WERI-Rb-1 (cell line): ENCODE measurements around the gene SBNO2.

Source experiments
- DNase-seq: peaks from one replicate; pipeline ENCODE4 v3.0.0-alpha.2; 2020
- H3K27ac ChIP-seq: fragments of 250-450 bp; sonication (Bioruptor Pico); 2 replicates; pipeline ENCODE4 v1.5.1; 2020; ENCODE audit warnings: mild to moderate bottlenecking, moderate library complexity
- H3K27me3 ChIP-seq: fragments of 250-450 bp; sonication (Bioruptor Pico); 2 replicates; pipeline ENCODE4 v1.5.1; 2021; ENCODE audit warnings: mild to moderate bottlenecking, low read depth, moderate library complexity; ENCODE audit not compliant: insufficient read depth, severe bottlenecking
- H3K36me3 ChIP-seq: fragments of 250-450 bp; sonication (Bioruptor Pico); 2 replicates; pipeline ENCODE4 v1.5.1; 2020; ENCODE audit warnings: mild to moderate bottlenecking, moderate library complexity
- H3K4me3 ChIP-seq: 2 replicates; pipeline ENCODE4 v1.5.1; 2011; ENCODE audit warnings: low read depth, mild to moderate bottlenecking, control low read depth, low read length
- H3K9me3 ChIP-seq: fragments of 250-450 bp; sonication (Bioruptor Pico); 2 replicates; pipeline ENCODE4 v1.5.1; 2021; ENCODE audit warnings: mild to moderate bottlenecking, moderate library complexity; ENCODE audit not compliant: severe bottlenecking
- TF ChIP-seq, protein P1 (sequence below): IDR thresholded peaks from 2 replicates; pipeline ENCODE4 v1.5.1; 2011; ENCODE audit warnings: low read depth, mild to moderate bottlenecking, control low read depth, inconsistent platforms, low read length

SBNO2 gene

DNA sequence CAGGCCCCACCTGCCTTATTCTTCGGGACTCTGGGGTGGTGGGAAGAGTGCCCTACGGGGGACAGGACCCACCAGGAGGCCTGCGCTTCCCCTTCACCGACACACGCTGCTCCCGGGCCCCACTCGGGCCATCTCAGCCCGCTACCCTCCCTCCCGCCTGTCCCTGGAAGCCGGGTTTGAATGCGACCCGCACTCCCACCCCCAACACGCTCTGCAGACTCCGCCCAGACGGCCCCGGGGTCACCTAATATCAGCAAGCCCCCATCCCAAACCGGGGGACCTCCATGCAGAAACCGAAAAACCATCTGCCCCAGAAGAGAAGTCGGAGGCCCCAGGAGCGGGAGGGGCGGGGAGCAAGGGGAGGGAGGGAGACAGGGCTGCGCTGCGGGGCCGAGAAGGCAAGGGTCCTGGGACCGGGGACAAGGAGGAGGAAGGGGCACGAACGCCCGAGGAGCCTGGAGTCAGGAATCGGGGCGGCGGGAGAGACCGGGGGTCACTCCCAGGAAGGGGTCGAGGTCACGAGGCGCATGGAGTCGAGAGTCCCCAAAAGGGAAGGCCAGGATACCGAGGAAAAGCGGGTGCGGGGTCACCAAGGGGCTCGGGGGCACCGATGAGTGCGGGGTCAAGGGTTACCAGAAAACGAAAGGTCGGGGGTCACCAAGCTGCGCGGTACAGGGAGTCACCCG lies 766 bp downstream of the SBNO2 start:
- DNase-seq, result no peak
- H3K9me3 ChIP-seq, result no peaks in the 10 kb centered on the region
- no peaks in the 10 kb centered on the region for H3K27me3 ChIP-seq
- TF ChIP-seq, protein P1, sequence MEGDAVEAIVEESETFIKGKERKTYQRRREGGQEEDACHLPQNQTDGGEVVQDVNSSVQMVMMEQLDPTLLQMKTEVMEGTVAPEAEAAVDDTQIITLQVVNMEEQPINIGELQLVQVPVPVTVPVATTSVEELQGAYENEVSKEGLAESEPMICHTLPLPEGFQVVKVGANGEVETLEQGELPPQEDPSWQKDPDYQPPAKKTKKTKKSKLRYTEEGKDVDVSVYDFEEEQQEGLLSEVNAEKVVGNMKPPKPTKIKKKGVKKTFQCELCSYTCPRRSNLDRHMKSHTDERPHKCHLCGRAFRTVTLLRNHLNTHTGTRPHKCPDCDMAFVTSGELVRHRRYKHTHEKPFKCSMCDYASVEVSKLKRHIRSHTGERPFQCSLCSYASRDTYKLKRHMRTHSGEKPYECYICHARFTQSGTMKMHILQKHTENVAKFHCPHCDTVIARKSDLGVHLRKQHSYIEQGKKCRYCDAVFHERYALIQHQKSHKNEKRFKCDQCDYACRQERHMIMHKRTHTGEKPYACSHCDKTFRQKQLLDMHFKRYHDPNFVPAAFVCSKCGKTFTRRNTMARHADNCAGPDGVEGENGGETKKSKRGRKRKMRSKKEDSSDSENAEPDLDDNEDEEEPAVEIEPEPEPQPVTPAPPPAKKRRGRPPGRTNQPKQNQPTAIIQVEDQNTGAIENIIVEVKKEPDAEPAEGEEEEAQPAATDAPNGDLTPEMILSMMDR, result no peak
- H3K27ac ChIP-seq, result peak overlapping the region; percentile 63
- H3K36me3 ChIP-seq, result no peaks in the 10 kb centered on the region; the same call in 1 of the 2 replicates
- peak overlapping the region; percentile 68 for H3K4me3 ChIP-seq

DNA sequence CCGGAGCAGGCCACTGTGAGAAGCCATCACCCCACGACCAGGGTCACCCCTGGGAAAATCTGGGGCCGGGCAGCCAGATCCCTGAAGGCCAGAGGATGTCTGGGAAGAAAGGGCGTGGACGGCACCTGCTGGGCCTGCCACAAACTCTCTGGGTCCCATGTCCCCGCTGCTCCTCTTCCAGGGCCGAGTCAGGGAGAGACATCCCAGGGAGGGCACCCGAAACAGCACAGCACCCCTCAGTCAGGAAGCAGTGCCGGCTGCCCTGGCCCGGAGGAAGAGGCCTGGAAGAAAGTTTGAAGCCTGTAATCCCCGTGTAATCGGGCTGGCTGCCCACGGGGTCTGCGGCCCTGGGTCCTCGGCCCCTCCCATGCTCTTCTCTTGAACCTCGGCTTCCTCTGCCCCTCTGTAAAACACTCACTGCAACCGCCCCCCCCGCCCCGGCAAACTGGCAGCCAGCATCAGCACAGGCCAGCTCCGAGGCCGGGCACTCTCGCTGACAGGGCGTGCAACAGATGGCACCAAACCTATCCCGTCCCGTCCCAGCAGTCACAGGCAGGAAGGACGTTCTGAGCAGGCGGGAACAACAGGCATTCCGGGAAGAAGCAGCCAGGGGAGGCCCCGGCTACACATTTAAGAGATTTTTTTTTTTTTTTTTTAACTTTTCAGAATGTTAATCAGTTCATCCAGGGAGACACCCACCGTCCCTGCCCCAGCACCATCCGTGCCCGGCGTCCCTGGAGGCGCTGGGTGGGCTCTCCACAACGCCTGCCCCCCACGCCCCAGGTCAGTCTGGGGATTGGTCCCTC lies 1.5 kb downstream of the SBNO2 start:
- TF ChIP-seq, protein P1, result no peak
- Histone ChIP-seq H3K27me3 (no peaks in the 10 kb centered on the region), H3K27ac (peak overlapping the region; percentile 63), H3K36me3 (no peaks in the 10 kb centered on the region; the same call in 1 of the 2 replicates), H3K9me3 (no peaks in the 10 kb centered on the region), H3K4me3 (peak overlapping the region; percentile 68)
- peak; percentile 42 for DNase-seq

DNA sequence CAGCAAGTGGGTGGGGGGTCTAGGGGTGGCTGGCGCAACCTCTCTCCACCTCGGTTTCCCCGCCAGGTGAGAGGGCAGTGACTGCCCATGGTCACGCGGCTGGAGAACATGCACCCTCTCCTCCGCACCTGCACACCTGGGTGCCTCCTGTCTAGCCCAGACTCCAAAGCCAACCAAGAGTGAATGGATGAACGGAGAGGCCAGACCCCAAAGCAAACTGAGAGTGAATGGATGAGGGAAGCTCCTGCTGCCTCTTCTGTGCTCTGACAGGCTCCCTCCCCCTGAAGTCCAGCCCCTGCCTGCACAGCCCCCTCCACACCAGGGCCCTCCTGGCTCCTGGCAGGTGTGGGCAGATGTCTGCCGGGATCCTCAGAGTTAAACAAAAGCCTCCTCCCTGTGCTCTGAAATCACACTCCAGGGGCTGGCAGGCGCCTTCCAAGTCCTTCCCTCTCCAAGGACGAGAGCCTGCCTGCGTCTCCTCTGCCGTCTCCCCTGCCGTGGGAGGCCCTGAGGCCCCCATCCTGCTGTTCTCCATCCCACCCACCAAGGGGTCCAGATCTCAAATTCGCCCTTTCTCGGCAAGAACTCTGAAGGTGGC lies 2.2 kb downstream of the SBNO2 start:
- peaks cover 1% of the 10 kb centered on the region; the same call in 1 of the 2 replicates for H3K36me3 ChIP-seq
- no peak overlapping the region for H3K27ac ChIP-seq
- H3K27me3 ChIP-seq, result no peaks in the 10 kb centered on the region
- H3K9me3 ChIP-seq, result peaks cover 2% of the 10 kb centered on the region
- no peak overlapping the region for H3K4me3 ChIP-seq
- TF ChIP-seq, protein P1, result no peak
- no peak for DNase-seq

DNA sequence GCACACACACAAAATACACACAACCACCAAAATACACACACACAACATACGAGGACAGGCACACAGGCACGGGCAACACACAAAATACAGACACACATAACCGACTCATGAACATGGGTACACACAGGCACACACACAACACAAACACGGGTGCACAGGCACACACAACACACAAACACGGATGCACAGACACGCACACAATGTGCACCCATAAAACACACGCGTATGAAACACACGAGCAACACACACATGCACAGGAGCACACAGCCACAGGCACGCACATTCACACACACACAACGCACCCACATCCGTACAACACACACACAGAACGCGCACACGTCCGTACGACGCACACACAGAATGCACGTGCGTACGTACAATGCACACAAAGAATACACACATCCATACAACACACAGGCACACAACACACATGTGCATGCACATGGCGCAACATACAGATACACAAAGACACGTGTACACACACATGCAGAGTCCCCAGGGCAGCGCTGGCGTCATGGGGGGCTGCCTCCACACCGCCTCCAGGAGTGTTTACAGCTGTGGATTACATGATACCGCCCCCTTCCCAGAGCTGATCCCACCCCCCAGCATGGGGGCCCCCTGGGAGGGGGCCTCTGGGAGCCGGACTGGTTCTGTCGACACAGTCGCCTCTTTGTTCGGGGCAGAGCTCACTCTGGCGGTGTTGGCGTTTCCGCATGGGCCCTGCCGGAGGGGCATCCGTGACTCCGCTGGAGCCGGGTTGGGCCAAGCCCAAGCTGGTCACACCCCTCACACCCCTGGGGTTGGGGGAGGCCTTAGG lies 2.9 kb downstream of the SBNO2 start:
- Histone ChIP-seq H3K36me3 (peaks cover 3% of the 10 kb centered on the region; the same call in 1 of the 2 replicates), H3K27me3 (no peaks in the 10 kb centered on the region), H3K4me3 (no peak overlapping the region), H3K27ac (no peak overlapping the region), H3K9me3 (peaks cover 4% of the 10 kb centered on the region)
- TF ChIP-seq, protein P1, result no peak
- no peak for DNase-seq

DNA sequence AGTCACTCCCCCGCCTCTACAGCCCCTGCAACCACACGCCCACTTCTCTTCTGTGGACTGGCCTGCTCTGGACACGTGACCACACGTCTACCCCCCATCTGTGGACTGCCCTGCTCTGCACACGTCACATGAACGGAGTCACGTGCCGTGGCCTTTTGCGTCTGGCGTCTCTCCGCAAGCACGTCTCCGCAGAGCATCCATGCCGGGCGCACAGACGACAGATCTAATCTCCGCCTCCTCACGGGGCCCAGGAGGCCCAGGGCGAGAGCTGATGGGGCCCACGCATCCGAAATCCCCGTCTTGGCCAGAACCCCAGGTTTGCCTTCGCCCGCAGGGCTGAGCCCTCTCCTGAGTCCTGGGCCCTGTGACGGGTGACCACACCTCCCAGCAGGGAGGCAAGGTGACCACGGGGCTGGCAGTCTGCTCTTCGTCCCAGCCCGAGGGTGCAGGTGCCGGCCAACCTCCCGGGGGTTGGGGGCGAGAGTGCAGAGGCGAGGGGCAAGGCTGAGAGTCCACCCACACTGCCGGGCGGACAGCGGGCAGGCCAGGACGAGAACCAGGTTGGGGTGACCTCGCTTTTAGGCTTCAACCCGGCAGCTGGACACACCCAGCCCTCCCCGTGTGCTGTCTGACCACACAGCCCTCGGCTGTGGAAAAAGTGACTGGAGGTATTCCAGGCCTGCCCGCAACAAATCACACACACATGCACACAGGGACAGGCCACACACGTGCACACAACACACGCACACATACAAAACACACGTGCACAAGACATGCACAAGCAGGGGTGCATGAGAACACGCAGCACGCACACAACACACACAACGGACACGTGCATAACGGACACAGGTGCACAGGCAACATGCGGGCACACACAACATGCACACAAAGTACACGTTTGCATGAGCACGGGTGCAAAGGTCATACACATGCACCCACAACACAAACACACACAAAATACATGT lies 3.9 kb downstream of the SBNO2 start:
- H3K4me3 ChIP-seq, result no peak overlapping the region
- peaks cover 3% of the 10 kb centered on the region; the same call in 1 of the 2 replicates for H3K36me3 ChIP-seq
- TF ChIP-seq, protein P1, result no peak
- peaks cover 4% of the 10 kb centered on the region for H3K9me3 ChIP-seq
- H3K27ac ChIP-seq, result no peak overlapping the region
- no peak for DNase-seq
- no peaks in the 10 kb centered on the region for H3K27me3 ChIP-seq
